Cardiac muscle cell (in vitro differentiated cells and primary cell): ENCODE data around the gene C20orf204. TPM values are rescaled to one million over a fixed set of nuclear protein-coding genes. Genes with fewer than 3 reads are reported as not detected.

Source experiments
- DNase-seq, 2 donors: peaks; one replicate each; pipeline versions ENCODE4 v3.0.0 to v3.0.0-alpha.2; 2010 to 2017; ENCODE audit warnings: low read depth in 1 of 2, low spot score in 1 of 2
- H3K27ac ChIP-seq: fragments of 200-600 bp; sonication (generic); 2 replicates; pipeline ENCODE4 v1.5.1; 2016
- H3K27me3 ChIP-seq: fragments of 200-600 bp; sonication (generic); 2 replicates; pipeline ENCODE4 v1.6.0; 2016; ENCODE audit warnings: control low read depth
- H3K36me3 ChIP-seq: fragments of 200-600 bp; sonication (generic); 2 replicates; pipeline ENCODE4 v1.5.1; 2016; ENCODE audit warnings: control low read depth
- H3K4me1 ChIP-seq: fragments of 200-600 bp; sonication (generic); 2 replicates; pipeline ENCODE4 v1.8.1; 2017; ENCODE audit warnings: low read depth, mild to moderate bottlenecking, mixed run types
- H3K4me3 ChIP-seq: fragments of 200-600 bp; sonication (generic); 2 replicates; pipeline ENCODE4 v1.5.1; 2016; ENCODE audit warnings: mild to moderate bottlenecking
- H3K9me3 ChIP-seq: fragments of 200-600 bp; sonication (generic); 2 replicates; pipeline ENCODE4 v1.5.1; 2017; ENCODE audit warnings: low read depth, mild to moderate bottlenecking, control low read depth
- CTCF ChIP-seq: IDR thresholded peaks from 2 replicates; pipeline ENCODE4 v1.5.1; 2012; ENCODE audit warnings: low read depth, mild to moderate bottlenecking, low read length
- polyA plus RNA-seq: library from polyadenylated mRNA; unstranded; fragments of >200 nt; fragmentation: Nextera tagmentation; extraction: Ambion mirVana; gene quantifications from 2 replicates; pipeline ENCODE4 v1.2.1, GENCODE V29; 2016
- total RNA-seq: library from RNA; depleted of rRNA; stranded (reverse); fragments of >200 nt; gene quantifications from 2 replicates; pipeline ENCODE4 v1.2.3, GENCODE V29; 2016

The C20orf204 gene
- total and polyA plus RNA-seq, 2 experiments from 2014 or later, result 0.76 to 2.2 TPM

- no peak for TF ChIP-seq CTCF
- no peak overlapping the region for H3K4me3 ChIP-seq
- H3K36me3 ChIP-seq, result peaks cover 31% of the 10 kb centered on the region
- no peak overlapping the region for H3K27ac ChIP-seq
- no peaks in the 10 kb centered on the region for H3K9me3 ChIP-seq
- H3K27me3 ChIP-seq, result no peaks in the 10 kb centered on the region
- no peak for DNase-seq
- no peaks in the 10 kb centered on the region for H3K4me1 ChIP-seq
Measured at GRCh38 chr20:64015635-64016034, 20.3 kb upstream of the C20orf204 start.

- no peaks in the 10 kb centered on the region for H3K4me1 ChIP-seq
Measured at GRCh38 chr20:64021124-64021975, 14.6 kb upstream of the C20orf204 start.

GRCh38 chr20:64022671-64023360 is 13.2 kb upstream of the C20orf204 start:
- peaks cover 42% of the 10 kb centered on the region for H3K36me3 ChIP-seq
- no peak for DNase-seq

More at GRCh38 chr20:64021124-64021975, 14.6 kb upstream of the C20orf204 start:
- Histone ChIP-seq H3K9me3 (no peaks in the 10 kb centered on the region), H3K36me3 (peaks cover 35% of the 10 kb centered on the region), H3K27ac (no peak overlapping the region), H3K27me3 (no peaks in the 10 kb centered on the region), H3K4me3 (no peak overlapping the region)
- no peak for TF ChIP-seq CTCF
- no peak for DNase-seq

GRCh38 chr20:64023361-64024140 is 12.4 kb upstream of the C20orf204 start:
- DNase-seq, result no peak
- no peak for TF ChIP-seq CTCF
- Histone ChIP-seq H3K9me3 (no peaks in the 10 kb centered on the region), H3K27ac (no peak overlapping the region), H3K36me3 (peaks cover 45% of the 10 kb centered on the region), H3K4me3 (no peak overlapping the region), H3K4me1 (no peaks in the 10 kb centered on the region), H3K27me3 (no peaks in the 10 kb centered on the region)

More at GRCh38 chr20:64022671-64023360, 13.2 kb upstream of the C20orf204 start:
- TF ChIP-seq CTCF, result no peak
- H3K4me3 ChIP-seq, result no peak overlapping the region
- no peak overlapping the region for H3K27ac ChIP-seq
- H3K27me3 ChIP-seq, result no peaks in the 10 kb centered on the region
- H3K9me3 ChIP-seq, result no peaks in the 10 kb centered on the region
- no peaks in the 10 kb centered on the region for H3K4me1 ChIP-seq

- DNase-seq, result no peak
- TF ChIP-seq CTCF, result no peak
- Histone ChIP-seq H3K4me3 (no peak overlapping the region), H3K9me3 (no peaks in the 10 kb centered on the region), H3K36me3 (peaks cover 48% of the 10 kb centered on the region), H3K27me3 (no peaks in the 10 kb centered on the region), H3K27ac (no peak overlapping the region), H3K4me1 (no peaks in the 10 kb centered on the region)
Measured at GRCh38 chr20:64024141-64024990, 11.6 kb upstream of the C20orf204 start.
